GM19043 (cell line): ENCODE measurements around the gene DSCAML1.

Experiments used
- ATAC-seq: cut with Tn5 transposase; IDR thresholded peaks from one replicate; pipeline ENCODE4 v1.9.1; 2021; ENCODE audit warnings: low read depth; ENCODE audit not compliant: unreplicated experiment

DSCAML1 gene

DNA sequence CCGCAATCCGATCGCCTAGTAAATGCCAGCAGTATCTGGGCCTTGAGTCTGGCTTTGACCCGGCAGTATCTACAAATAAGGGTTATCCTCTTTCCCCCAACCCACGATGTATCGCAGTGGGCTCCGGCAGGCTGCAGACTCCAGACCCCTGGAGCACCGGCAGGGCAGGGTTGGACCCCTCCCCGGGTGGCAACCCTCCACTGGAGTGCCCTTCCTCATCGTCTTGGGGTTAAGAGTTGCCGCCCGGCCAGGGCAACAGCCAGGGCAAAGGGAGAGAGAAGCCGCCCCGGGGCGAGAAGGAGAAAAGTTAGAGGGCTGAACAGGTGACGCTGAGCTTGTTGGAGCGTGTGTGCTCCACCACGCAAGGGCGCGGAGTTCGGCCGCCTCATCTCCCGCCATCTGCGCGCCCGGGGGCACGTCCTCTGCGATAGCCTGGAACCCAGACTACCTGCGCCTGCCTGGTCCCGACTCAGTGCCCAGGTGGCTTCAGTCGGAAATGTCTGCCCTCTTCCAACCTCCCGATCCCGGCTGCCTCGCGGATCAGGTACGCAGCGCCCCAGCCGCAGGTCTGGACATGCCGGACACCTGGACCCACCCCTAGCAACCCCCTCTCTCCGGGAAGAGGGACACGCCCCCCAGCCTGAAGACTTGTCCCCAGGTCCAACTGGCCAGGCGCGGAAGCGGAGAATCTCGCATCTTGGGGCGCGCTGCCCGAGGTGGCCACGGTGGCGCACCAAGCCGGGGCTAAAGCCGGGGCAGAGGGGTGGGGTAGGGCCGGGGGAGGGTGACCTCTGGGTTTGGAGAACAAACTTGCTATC, 1.2 kb downstream of the DSCAML1 start:
- ATAC-seq: no peak

GRCh38 chr11:117794772-117795629, 2.0 kb downstream of the DSCAML1 start:
- no peak for ATAC-seq

- ATAC-seq: no peak
These were observed 2.9 kb downstream of the DSCAML1 start for GRCh38 chr11:117794135-117794534.

- ATAC-seq: no peak
These were observed 3.4 kb downstream of the DSCAML1 start for GRCh38 chr11:117793583-117793982.

DNA sequence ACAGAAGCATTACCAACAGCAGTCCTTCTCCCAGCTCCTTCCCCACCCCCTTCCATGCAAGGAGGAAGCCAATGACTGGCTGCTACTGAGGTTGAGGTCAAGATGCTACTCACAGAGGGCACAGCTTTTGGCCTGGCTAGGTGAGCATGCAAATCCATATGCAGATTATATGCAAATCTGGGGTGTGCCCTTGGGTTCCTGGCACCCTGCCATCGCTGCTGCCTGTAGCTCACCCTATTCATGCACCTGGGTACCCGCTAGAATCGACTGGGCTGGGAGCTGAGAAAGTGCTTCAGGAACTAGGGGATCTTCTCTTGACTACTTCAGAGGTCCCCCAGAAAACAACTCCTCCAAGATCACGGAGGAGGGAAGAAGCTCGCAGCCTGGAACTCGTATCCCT, 4.0 kb downstream of the DSCAML1 start:
- ATAC-seq: no peak

- no peak for ATAC-seq
These were observed 4.8 kb downstream of the DSCAML1 start for GRCh38 chr11:117792241-117792640.

DNA sequence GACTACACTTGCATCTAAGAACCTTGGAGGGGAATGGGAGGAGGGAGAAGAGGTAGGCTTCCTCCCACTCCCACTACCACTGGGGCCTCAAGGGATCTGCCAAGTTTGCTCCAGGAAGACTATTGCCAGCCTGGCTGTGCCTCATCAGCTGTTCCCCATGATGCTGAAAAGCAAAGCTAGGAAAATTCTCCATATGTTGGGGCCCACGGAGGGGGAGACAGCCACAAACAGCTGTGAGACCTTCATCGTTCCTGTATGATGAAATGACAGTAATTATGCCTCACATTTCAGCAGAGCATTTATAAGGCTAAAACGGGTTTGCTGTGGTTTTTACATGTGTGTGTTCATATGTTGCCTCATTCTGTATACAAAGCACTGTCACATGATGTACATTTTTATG, 6.7 kb downstream of the DSCAML1 start:
- ATAC-seq: no peak

DNA sequence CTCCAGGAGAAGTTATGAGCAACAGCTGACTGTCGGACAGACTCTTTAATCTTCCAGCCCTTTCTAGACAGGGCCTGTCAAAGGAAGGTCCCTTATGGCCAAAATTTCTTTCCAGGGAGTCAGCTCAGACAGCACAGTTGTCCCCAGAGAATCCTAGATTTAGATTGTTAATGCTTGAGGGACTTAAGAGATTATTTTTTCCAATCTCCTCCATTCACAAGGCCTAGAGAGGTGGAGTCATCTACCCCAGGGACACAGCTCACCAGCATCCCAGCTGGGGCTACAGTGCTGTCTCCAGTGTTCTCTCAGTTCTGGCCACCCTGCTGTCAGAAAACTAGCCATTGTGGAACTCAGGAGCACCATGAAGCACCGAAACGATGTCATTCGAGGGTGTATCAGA, 7.8 kb downstream of the DSCAML1 start:
- ATAC-seq: no peak

- ATAC-seq: no peak
These were observed 10.7 kb downstream of the DSCAML1 start for GRCh38 chr11:117786135-117786870.

DNA sequence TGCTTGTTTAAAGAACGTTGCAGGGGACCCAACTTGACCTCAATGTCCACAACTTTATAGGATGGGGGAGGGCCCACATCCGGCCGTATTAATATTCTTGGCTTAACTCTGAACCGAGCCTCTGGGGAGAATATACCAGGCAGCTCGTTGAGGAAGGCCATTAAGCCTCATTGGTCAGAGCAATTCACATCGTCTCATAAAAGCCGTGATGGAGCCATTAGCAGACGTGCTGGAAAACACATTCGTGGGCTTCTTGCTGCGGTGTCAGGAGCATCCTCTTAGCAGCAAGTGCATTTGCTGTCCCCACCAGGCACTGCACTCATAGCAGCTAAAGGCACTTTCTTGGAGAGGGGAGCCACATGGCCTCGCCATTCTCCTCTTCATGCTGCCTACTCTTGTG, 14.9 kb downstream of the DSCAML1 start:
- no peak for ATAC-seq

DNA sequence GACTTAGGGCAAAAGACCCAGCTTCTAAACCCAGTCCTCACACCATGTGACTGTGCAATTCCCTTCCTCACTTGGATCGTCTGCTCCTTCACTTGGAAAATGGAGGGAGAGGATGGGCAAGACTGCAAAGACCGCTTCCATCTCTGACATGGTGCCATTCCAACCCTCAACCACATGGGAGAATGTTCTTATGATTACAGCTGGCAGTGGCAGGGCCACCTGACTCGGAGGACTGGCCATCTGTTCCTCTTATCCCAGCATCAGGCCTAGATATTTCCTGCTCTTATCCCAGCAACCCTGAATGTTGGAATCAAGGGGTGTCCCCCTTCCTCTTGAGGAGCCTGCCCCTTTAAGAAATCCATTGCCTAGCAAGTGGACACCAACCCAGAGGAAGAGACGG, 15.4 kb downstream of the DSCAML1 start:
- no peak for ATAC-seq

DNA sequence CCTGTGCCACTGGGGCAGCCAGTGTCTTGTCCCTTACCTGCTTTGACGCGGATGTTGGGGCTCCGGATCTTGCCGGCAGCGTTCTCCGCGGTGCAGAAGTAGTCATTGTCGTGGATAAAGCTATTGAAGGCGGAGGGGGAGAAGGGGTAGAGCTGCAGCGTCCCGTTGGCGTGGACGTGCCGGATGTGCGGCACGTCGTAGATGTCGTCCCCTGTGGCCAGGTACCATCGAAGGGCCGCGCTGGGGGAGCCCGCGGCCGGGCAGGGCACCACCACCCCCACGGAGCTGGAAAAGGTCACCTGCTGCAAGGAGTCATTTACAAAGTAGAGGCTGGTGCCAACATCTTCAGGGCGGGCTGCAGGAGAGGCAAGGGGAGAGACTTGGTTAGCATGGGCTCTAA, 16.6 kb downstream of the DSCAML1 start:
- ATAC-seq: no peak

- ATAC-seq: no peak
These were observed 22.5 kb downstream of the DSCAML1 start for GRCh38 chr11:117774553-117774952.

DNA sequence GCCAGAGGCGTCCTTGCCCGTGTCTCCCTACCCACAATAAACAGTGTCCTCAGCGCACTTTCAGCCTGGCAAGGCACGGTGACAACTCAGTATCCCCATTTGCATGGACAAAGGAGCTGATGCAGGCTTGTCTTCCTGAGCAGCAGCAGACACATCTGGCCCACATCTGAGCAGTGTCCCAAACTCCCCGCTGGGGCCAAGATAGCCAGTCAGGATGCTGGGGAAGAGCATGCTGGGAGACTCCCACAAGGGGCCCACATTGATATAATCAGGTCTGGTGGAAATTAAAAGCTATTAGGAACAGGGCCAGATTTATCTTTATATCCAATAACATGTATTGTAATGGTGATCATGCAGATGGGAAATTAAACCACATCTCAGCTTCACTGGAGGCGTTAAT, 24.7 kb downstream of the DSCAML1 start:
- no peak for ATAC-seq

- no peak for ATAC-seq
These were observed 25.2 kb downstream of the DSCAML1 start for GRCh38 chr11:117771841-117772240.

GRCh38 chr11:117771197-117771596, 25.8 kb downstream of the DSCAML1 start:
- no peak for ATAC-seq

GRCh38 chr11:117770061-117770460, 27.0 kb downstream of the DSCAML1 start:
- no peak for ATAC-seq

GRCh38 chr11:117769533-117769932, 27.5 kb downstream of the DSCAML1 start:
- ATAC-seq: no peak

DNA sequence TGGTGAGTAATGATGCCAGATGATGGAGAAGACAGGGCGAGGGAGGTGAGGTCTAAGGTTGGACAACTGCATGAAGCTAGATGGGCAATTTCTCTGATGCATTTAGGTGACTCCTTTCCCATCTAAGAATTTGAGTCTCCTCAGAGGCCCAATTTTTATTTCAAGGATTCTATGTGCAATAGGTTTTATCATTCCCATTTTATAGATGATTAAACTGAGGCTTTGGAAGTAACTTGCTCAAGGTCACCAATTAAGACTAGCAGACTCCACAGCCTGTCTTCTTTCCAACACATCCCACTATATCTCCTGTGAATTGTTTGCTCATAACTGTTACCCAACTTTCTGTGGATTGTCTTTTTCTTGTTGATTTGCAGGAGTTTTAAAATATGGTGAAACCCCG, 28.5 kb downstream of the DSCAML1 start:
- ATAC-seq: no peak

DNA sequence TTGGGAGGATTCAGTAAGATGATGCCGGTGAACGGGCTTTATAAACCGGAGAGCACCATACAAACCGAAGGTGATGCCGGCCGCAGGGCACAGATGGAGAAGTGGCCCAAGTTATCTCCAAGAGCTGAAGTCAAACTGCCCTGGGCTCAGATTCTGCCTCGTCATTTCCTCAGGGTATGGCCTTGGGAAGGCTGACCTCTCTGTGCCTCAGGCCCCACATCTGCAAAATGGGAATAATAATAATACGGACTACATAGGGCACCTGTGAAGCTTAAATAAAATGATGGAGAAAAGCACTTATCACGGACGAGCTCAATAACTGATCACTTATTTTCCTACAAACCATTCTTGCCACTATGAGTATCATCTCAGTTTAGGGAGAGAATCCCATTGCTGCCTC, 29.9 kb downstream of the DSCAML1 start:
- ATAC-seq: no peak

- no peak for ATAC-seq
These were observed 30.4 kb downstream of the DSCAML1 start for GRCh38 chr11:117766576-117766975.
